GM23338 (cell line): Measurements from ENCODE around the gene KCNT2. TPM values are rescaled to one million over a fixed set of nuclear protein-coding genes. Genes with fewer than 3 reads are reported as not detected.

Source experiments
- ATAC-seq: fragments of 200-7000 bp; cut with Tn5 transposase; 3 replicates; pipeline ENCODE4 v1.9.1; 2020
- DNase-seq: peaks from one replicate; pipeline ENCODE4 v3.0.0-alpha.2; 2015; ENCODE audit warnings: low spot score
- H2AFZ ChIP-seq: fragments of 200-600 bp; sonication (generic); 2 replicates; pipeline ENCODE4 v1.8.0; 2016; ENCODE audit warnings: antibody characterized with exemption, mild to moderate bottlenecking, moderate library complexity
- H3F3A ChIP-seq: fragments of 200-600 bp; sonication (generic); replicated peaks from 2 replicates; pipeline ENCODE4 v1.8.0; 2017; ENCODE audit warnings: antibody characterized with exemption, mixed run types, low read depth
- H3K27ac ChIP-seq: fragments of 200-600 bp; sonication (generic); 2 replicates; pipeline ENCODE4 v1.6.1; 2016; ENCODE audit warnings: low read depth
- H3K27me3 ChIP-seq: fragments of 200-600 bp; sonication (generic); 2 replicates; pipeline ENCODE4 v1.8.0; 2016; ENCODE audit warnings: mild to moderate bottlenecking, mixed run types, moderate library complexity; ENCODE audit not compliant: insufficient read depth
- H3K36me3 ChIP-seq: fragments of 200-600 bp; sonication (generic); 2 replicates; pipeline ENCODE4 v1.8.0; 2016; ENCODE audit warnings: mild to moderate bottlenecking; ENCODE audit not compliant: insufficient read depth
- H3K4me1 ChIP-seq: fragments of 200-600 bp; sonication (generic); 2 replicates; pipeline ENCODE4 v1.8.0; 2016; ENCODE audit warnings: mild to moderate bottlenecking, moderate library complexity; ENCODE audit not compliant: insufficient read depth
- H3K4me2 ChIP-seq: fragments of 200-600 bp; sonication (generic); 2 replicates; pipeline ENCODE4 v1.7.1; 2017; ENCODE audit warnings: mixed run types
- H3K4me3 ChIP-seq: fragments of 200-600 bp; sonication (generic); 2 replicates; pipeline ENCODE4 v1.6.1; 2016; ENCODE audit warnings: mixed run types
- H3K79me2 ChIP-seq: fragments of 200-600 bp; sonication (generic); replicated peaks from 2 replicates; pipeline ENCODE4 v1.8.0; 2017; ENCODE audit warnings: mild to moderate bottlenecking; ENCODE audit not compliant: insufficient read depth
- H3K9me2 ChIP-seq: fragments of 200-600 bp; sonication (generic); 2 replicates; pipeline ENCODE4 v1.8.0; 2017; ENCODE audit not compliant: insufficient read depth
- H4K20me1 ChIP-seq: fragments of 200-600 bp; sonication (generic); replicated peaks from 2 replicates; pipeline ENCODE4 v1.8.0; 2017; ENCODE audit warnings: mild to moderate bottlenecking; ENCODE audit not compliant: insufficient read depth
- H3K27ac Mint-ChIP-seq: 2 replicates; pipeline ENCODE4 v1.8.0; 2020; ENCODE audit warnings: inconsistent platforms, mild to moderate bottlenecking, moderate library complexity, mixed read lengths
- H3K27me3 Mint-ChIP-seq: 3 replicates; pipeline ENCODE4 v1.8.0; 2022; ENCODE audit warnings: low read depth, mild to moderate bottlenecking, moderate library complexity, mixed read lengths, inconsistent platforms; ENCODE audit not compliant: insufficient read depth, poor library complexity
- H3K36me3 Mint-ChIP-seq: 3 replicates; pipeline ENCODE4 v1.8.0; 2021; ENCODE audit warnings: low read depth, mild to moderate bottlenecking, inconsistent platforms, moderate library complexity, mixed read lengths
- H3K4me1 Mint-ChIP-seq: 3 replicates; pipeline ENCODE4 v1.8.0; 2020; ENCODE audit warnings: mild to moderate bottlenecking, inconsistent platforms, mixed read lengths
- H3K4me3 Mint-ChIP-seq: 3 replicates; pipeline ENCODE4 v1.8.0; 2021; ENCODE audit warnings: moderate library complexity, mild to moderate bottlenecking, inconsistent platforms, mixed read lengths
- H3K9me3 Mint-ChIP-seq: 3 replicates; pipeline ENCODE4 v1.8.0; 2020; ENCODE audit warnings: moderate library complexity, mild to moderate bottlenecking, inconsistent platforms, mixed read lengths
- CREB1 ChIP-seq: fragments of 250-450 bp; sonication (Bioruptor Pico); IDR thresholded peaks from 2 replicates; pipeline ENCODE4 v1.5.0; 2020; ENCODE audit warnings: low read depth, mild to moderate bottlenecking, moderate library complexity
- CTCF ChIP-seq, 2 experiments: fragments of 200-600 bp in 1 of 2; sonication (generic) in 1 of 2; conservative IDR thresholded peaks; 2 replicates each; pipeline versions ENCODE4 v1.5.1 to v1.6.1; 2016 to 2017; ENCODE audit warnings: antibody characterized with exemption in 2 of 2, low read depth in 2 of 2, mild to moderate bottlenecking in 2 of 2, moderate library complexity in 1 of 2
- ETS1 ChIP-seq: IDR thresholded peaks from 2 replicates; pipeline ENCODE4 v1.6.1; 2016; ENCODE audit warnings: antibody characterized with exemption
- EZH2 ChIP-seq: fragments of 200-600 bp; sonication (generic); IDR thresholded peaks from one replicate; pipeline ENCODE4 v1.8.0; 2017; ENCODE audit warnings: antibody characterized with exemption, mild to moderate bottlenecking, low read depth; ENCODE audit not compliant: unreplicated experiment
- EZH2phosphoT487 ChIP-seq: fragments of 200-600 bp; sonication (generic); IDR thresholded peaks from one replicate; pipeline ENCODE4 v1.8.1; 2018; ENCODE audit warnings: antibody characterized with exemption; ENCODE audit not compliant: unreplicated experiment
- NANOG ChIP-seq: IDR thresholded peaks from 2 replicates; pipeline ENCODE4 v1.6.1; 2016; ENCODE audit warnings: antibody characterized with exemption, borderline replicate concordance
- POLR2AphosphoS5 ChIP-seq: IDR thresholded peaks from 2 replicates; pipeline ENCODE4 v1.6.1; 2016; ENCODE audit warnings: antibody characterized with exemption, low read depth
- STAT1 ChIP-seq: IDR thresholded peaks from one replicate; pipeline ENCODE4 v1.6.1; 2016; ENCODE audit warnings: antibody characterized with exemption; ENCODE audit not compliant: unreplicated experiment
- ZNF114 ChIP-seq: fragments of 250-450 bp; sonication (Bioruptor Pico); IDR thresholded peaks from 2 replicates; pipeline ENCODE4 v1.5.0; 2020; ENCODE audit warnings: mild to moderate bottlenecking, moderate library complexity
- ZNF331 ChIP-seq: fragments of 250-450 bp; sonication (Bioruptor Pico); IDR thresholded peaks from 2 replicates; pipeline ENCODE4 v1.5.0; 2020; ENCODE audit warnings: low read depth, mild to moderate bottlenecking, moderate library complexity
- ZNF462 ChIP-seq: fragments of 250-450 bp; sonication (Bioruptor Pico); IDR thresholded peaks from 2 replicates; pipeline ENCODE4 v1.5.0; 2020; ENCODE audit warnings: mild to moderate bottlenecking, moderate library complexity
- polyA plus RNA-seq: library from polyadenylated mRNA; unstranded; fragments of >200 nt; fragmentation: Nextera tagmentation; extraction: Ambion mirVana; gene quantifications from 2 replicates; pipeline ENCODE4 v1.2.1, GENCODE V29; 2016
- total RNA-seq: library from RNA; depleted of rRNA; stranded (reverse); fragments of >200 nt; shearing (Covaris generic); gene quantifications from 2 replicates; pipeline ENCODE4 v1.2.3, GENCODE V29; 2014

Gene KCNT2
- total and polyA plus RNA-seq, 2 experiments from 2014 or later = 5.4 to 13.4 TPM

- no peak overlapping the region for H3K4me3 Mint-ChIP-seq
- Histone ChIP-seq H2AFZ (no peak overlapping the region), H3K27ac (no peak overlapping the region)
These were observed 170.6 kb downstream of the KCNT2 start for GRCh38 chr1:196437671-196438070.

DNA sequence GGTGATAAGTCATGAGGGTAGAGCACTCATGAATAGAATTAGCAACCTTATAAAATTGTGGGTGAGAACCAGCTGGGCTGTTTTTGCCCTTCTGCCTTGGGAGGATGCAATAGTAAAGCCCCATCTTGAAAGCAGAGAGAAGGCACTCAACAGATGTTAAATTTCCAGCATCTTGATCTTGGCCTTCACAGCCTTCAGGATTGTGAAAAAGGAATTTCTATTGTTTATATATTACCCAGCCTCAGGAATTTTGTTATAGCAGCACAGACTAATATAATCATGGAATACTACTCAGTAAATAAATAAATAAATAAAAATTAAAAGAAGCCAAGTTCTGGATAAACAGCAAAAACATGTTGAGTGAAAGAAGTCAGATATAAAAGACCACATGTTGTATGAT is 175.2 kb downstream of the KCNT2 start:
- H3F3A ChIP-seq = no peaks in the 10 kb centered on the region
- no peaks in the 10 kb centered on the region for H3K27me3 Mint-ChIP-seq
- H3K4me3 ChIP-seq = no peak overlapping the region
- no peak for ATAC-seq
- no peak for DNase-seq
- no peaks in the 10 kb centered on the region; the same call in 1 of the 2 replicates for H4K20me1 ChIP-seq
- H3K36me3 Mint-ChIP-seq = no peaks in the 10 kb centered on the region
- no peaks in the 10 kb centered on the region; the same call in 1 of the 2 replicates for H3K9me2 ChIP-seq
- H3K27me3 ChIP-seq = no peaks in the 10 kb centered on the region
- H3K27ac ChIP-seq = no peak overlapping the region
- no peaks in the 10 kb centered on the region for H3K4me1 ChIP-seq
- H3K36me3 ChIP-seq = no peaks in the 10 kb centered on the region; the same call in 1 of the 2 replicates
- no peak overlapping the region for H2AFZ ChIP-seq
- no peaks in the 10 kb centered on the region; the same call in 2 of the 3 replicates for H3K4me1 Mint-ChIP-seq
- H3K4me3 Mint-ChIP-seq = no peak overlapping the region
- no peak overlapping the region for H3K27ac Mint-ChIP-seq
- no peak overlapping the region for H3K4me2 ChIP-seq
- H3K79me2 ChIP-seq = no peaks in the 10 kb centered on the region
- no peaks in the 10 kb centered on the region for H3K9me3 Mint-ChIP-seq
- no peak for TF ChIP-seq CTCF (conservative IDR thresholded peaks at IDR 0.05; ENCODE audit: low read depth in 2 of 2)
- no peak for TF ChIP-seq STAT1
- no peak for TF ChIP-seq ZNF114 (CRISPR knock-in tag)
- no peak for TF ChIP-seq EZH2
- TF ChIP-seq CREB1 (CRISPR knock-in tag) = no peak
- TF ChIP-seq ZNF331 (CRISPR knock-in tag) = no peak
- no peak for TF ChIP-seq POLR2AphosphoS5
- no peak for TF ChIP-seq ETS1
- TF ChIP-seq NANOG = no peak
- TF ChIP-seq EZH2phosphoT487 = no peak
- no peak for TF ChIP-seq ZNF462 (CRISPR knock-in tag)

More at GRCh38 chr1:196437671-196438070, 170.6 kb downstream of the KCNT2 start:
- no peak for TF ChIP-seq NANOG
- no peaks in the 10 kb centered on the region for H3K4me1 Mint-ChIP-seq
- Histone ChIP-seq H3K36me3 (no peaks in the 10 kb centered on the region; the same call in 1 of the 2 replicates), H4K20me1 (no peaks in the 10 kb centered on the region; the same call in 1 of the 2 replicates), H3F3A (no peaks in the 10 kb centered on the region), H3K4me1 (no peaks in the 10 kb centered on the region), H3K79me2 (no peaks in the 10 kb centered on the region), H3K9me2 (no peaks in the 10 kb centered on the region; the same call in 1 of the 2 replicates), H3K4me2 (no peak overlapping the region), H3K4me3 (no peak overlapping the region), H3K27me3 (no peaks in the 10 kb centered on the region)
- no peaks in the 10 kb centered on the region for H3K9me3 Mint-ChIP-seq
- no peak for ATAC-seq
- DNase-seq = no peak
- H3K27me3 Mint-ChIP-seq = no peaks in the 10 kb centered on the region
- H3K27ac Mint-ChIP-seq = no peak overlapping the region
- H3K36me3 Mint-ChIP-seq = no peaks in the 10 kb centered on the region
